GM23338 (cell line): ENCODE results near the gene TMPRSS13.

Source experiments
- CREB1 ChIP-seq: fragments of 250-450 bp; sonication (Bioruptor Pico); IDR thresholded peaks from 2 replicates; pipeline ENCODE4 v1.5.0; 2020; ENCODE audit warnings: low read depth, mild to moderate bottlenecking, moderate library complexity
- NANOG ChIP-seq: IDR thresholded peaks from 2 replicates; pipeline ENCODE4 v1.6.1; 2016; ENCODE audit warnings: antibody characterized with exemption, borderline replicate concordance
- ZNF114 ChIP-seq: fragments of 250-450 bp; sonication (Bioruptor Pico); IDR thresholded peaks from 2 replicates; pipeline ENCODE4 v1.5.0; 2020; ENCODE audit warnings: mild to moderate bottlenecking, moderate library complexity
- TF ChIP-seq, protein P1 (sequence below), 2 experiments: fragments of 200-600 bp in 1 of 2; sonication (generic) in 1 of 2; conservative IDR thresholded peaks; 2 replicates each; pipeline versions ENCODE4 v1.5.1 to v1.6.1; 2016 to 2017; ENCODE audit warnings: antibody characterized with exemption in 2 of 2, low read depth in 2 of 2, mild to moderate bottlenecking in 2 of 2, moderate library complexity in 1 of 2
- TF ChIP-seq, protein P2 (sequence below): IDR thresholded peaks from one replicate; pipeline ENCODE4 v1.6.1; 2018; ENCODE audit warnings: antibody characterized with exemption; ENCODE audit not compliant: unreplicated experiment

DNA sequence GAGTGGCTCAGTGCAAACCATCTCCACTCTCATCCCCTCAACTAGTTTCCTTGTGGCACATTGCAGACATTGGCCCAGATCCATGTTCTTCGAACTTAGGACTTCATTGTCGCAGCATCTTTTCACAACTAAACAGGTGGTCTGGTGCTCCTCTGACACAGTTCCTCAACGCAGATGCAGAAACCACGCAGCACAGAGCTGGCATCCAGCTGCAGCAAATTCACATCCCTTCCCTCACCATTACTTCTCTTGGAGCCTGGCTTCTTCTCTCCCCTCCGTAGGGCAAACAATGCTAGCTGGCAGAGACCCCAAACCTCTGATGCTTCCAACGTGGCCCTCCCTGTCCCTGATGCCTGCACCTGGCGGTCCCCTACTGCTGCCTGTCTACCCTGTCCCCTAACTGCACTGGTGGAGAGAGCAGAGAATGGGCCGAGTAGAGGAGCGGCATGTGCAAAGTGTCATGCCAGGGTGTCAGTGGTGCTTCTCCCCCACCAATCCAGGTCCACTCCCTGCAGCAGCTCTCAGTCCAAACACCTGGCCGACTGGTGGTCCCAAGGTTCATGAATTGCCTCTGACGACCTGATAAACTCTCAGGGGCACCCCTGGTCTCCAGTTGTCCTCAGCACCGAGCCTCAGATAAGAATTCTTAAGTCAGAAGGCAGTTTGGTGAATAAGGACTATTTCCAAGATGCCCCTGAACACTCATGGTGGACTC lies 18.1 kb downstream of the TMPRSS13 start:
- TF ChIP-seq ZNF114 (CRISPR knock-in tag) (no peak), CREB1 (no peak), NANOG (no peak)
- TF ChIP-seq, protein P1, sequence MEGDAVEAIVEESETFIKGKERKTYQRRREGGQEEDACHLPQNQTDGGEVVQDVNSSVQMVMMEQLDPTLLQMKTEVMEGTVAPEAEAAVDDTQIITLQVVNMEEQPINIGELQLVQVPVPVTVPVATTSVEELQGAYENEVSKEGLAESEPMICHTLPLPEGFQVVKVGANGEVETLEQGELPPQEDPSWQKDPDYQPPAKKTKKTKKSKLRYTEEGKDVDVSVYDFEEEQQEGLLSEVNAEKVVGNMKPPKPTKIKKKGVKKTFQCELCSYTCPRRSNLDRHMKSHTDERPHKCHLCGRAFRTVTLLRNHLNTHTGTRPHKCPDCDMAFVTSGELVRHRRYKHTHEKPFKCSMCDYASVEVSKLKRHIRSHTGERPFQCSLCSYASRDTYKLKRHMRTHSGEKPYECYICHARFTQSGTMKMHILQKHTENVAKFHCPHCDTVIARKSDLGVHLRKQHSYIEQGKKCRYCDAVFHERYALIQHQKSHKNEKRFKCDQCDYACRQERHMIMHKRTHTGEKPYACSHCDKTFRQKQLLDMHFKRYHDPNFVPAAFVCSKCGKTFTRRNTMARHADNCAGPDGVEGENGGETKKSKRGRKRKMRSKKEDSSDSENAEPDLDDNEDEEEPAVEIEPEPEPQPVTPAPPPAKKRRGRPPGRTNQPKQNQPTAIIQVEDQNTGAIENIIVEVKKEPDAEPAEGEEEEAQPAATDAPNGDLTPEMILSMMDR (conservative IDR thresholded peaks at IDR 0.05; ENCODE audit: low read depth in 2 of 2), result no peak
- TF ChIP-seq, protein P2, sequence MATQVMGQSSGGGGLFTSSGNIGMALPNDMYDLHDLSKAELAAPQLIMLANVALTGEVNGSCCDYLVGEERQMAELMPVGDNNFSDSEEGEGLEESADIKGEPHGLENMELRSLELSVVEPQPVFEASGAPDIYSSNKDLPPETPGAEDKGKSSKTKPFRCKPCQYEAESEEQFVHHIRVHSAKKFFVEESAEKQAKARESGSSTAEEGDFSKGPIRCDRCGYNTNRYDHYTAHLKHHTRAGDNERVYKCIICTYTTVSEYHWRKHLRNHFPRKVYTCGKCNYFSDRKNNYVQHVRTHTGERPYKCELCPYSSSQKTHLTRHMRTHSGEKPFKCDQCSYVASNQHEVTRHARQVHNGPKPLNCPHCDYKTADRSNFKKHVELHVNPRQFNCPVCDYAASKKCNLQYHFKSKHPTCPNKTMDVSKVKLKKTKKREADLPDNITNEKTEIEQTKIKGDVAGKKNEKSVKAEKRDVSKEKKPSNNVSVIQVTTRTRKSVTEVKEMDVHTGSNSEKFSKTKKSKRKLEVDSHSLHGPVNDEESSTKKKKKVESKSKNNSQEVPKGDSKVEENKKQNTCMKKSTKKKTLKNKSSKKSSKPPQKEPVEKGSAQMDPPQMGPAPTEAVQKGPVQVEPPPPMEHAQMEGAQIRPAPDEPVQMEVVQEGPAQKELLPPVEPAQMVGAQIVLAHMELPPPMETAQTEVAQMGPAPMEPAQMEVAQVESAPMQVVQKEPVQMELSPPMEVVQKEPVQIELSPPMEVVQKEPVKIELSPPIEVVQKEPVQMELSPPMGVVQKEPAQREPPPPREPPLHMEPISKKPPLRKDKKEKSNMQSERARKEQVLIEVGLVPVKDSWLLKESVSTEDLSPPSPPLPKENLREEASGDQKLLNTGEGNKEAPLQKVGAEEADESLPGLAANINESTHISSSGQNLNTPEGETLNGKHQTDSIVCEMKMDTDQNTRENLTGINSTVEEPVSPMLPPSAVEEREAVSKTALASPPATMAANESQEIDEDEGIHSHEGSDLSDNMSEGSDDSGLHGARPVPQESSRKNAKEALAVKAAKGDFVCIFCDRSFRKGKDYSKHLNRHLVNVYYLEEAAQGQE, result no peak
